Measurements from ENCODE around the gene DYDC1. TPM values are rescaled to one million over a fixed set of nuclear protein-coding genes. Genes with fewer than 3 reads are reported as not detected.

The DYDC1 gene
- total RNA-seq, 1 donor from 2014 or later, result not detected

GRCh38 chr10:80380185-80380584, 23.6 kb upstream of the DYDC1 start:
- Histone ChIP-seq H3K9me3 (replicated peaks) (no peaks in the 10 kb centered on the region), H3K4me1 (peaks cover 6% of the 10 kb centered on the region), H3K27me3 (ENCODE audit: low read depth) (peaks cover 4% of the 10 kb centered on the region), H3K4me3 (no peak overlapping the region), H3K36me3 (no peaks in the 10 kb centered on the region), H3K27ac (replicated peaks) (no peak overlapping the region)
- DNase-seq, result no peak
- intact Hi-C loops (cut with micrococcal nuclease), result loop anchor here (5.0 kb wide), 1 partner anchor 122 kb away; no protein-coding TSS in a partner anchor
- TF ChIP-seq CTCF (IDR thresholded peaks at IDR 0.05; ENCODE audit: borderline replicate concordance), result no peak

GRCh38 chr10:80379701-80380100, 23.1 kb upstream of the DYDC1 start:
- peaks cover 6% of the 10 kb centered on the region for H3K27me3 ChIP-seq (ENCODE audit: low read depth)
- no peak for DNase-seq
- H3K27ac ChIP-seq (replicated peaks), result no peak overlapping the region
- no peak overlapping the region for H3K4me3 ChIP-seq
- no peak for TF ChIP-seq CTCF (IDR thresholded peaks at IDR 0.05; ENCODE audit: borderline replicate concordance)
- peaks cover 6% of the 10 kb centered on the region for H3K4me1 ChIP-seq
- intact Hi-C loops (cut with micrococcal nuclease), result loop anchor here (5.0 kb wide), 1 partner anchor 123 kb away; no protein-coding TSS in a partner anchor
- no peaks in the 10 kb centered on the region for H3K36me3 ChIP-seq
- H3K9me3 ChIP-seq (replicated peaks), result no peaks in the 10 kb centered on the region

GRCh38 chr10:80373502-80373901, 16.9 kb upstream of the DYDC1 start:
- no peaks in the 10 kb centered on the region for H3K9me3 ChIP-seq (replicated peaks)
- H3K4me1 ChIP-seq, result no peaks in the 10 kb centered on the region
- no peak for DNase-seq
- peaks cover 11% of the 10 kb centered on the region for H3K27me3 ChIP-seq (ENCODE audit: low read depth)
- no peak for TF ChIP-seq CTCF (IDR thresholded peaks at IDR 0.05; ENCODE audit: borderline replicate concordance)
- H3K4me3 ChIP-seq, result no peak overlapping the region
- H3K27ac ChIP-seq (replicated peaks), result no peak overlapping the region
- H3K36me3 ChIP-seq, result no peaks in the 10 kb centered on the region
- intact Hi-C loops (cut with micrococcal nuclease), result no loop called here

- H3K27ac ChIP-seq (replicated peaks), result no peak overlapping the region
- H3K27me3 ChIP-seq (ENCODE audit: low read depth), result peaks cover 11% of the 10 kb centered on the region
- intact Hi-C loops (cut with micrococcal nuclease), result no loop called here
- H3K4me1 ChIP-seq, result no peaks in the 10 kb centered on the region
- no peak overlapping the region for H3K4me3 ChIP-seq
- DNase-seq, result no peak
- H3K36me3 ChIP-seq, result no peaks in the 10 kb centered on the region
- H3K9me3 ChIP-seq (replicated peaks), result peaks cover 6% of the 10 kb centered on the region
- no peak for TF ChIP-seq CTCF (IDR thresholded peaks at IDR 0.05; ENCODE audit: borderline replicate concordance)
Observed at GRCh38 chr10:80372675-80373074, 16.1 kb upstream of the DYDC1 start.

- Histone ChIP-seq H3K36me3 (peaks cover 5% of the 10 kb centered on the region), H3K4me1 (no peaks in the 10 kb centered on the region), H3K27me3 (ENCODE audit: low read depth) (peaks cover 15% of the 10 kb centered on the region), H3K27ac (replicated peaks) (no peak overlapping the region), H3K9me3 (replicated peaks) (peaks cover 18% of the 10 kb centered on the region), H3K4me3 (no peak overlapping the region)
- no peak for DNase-seq
- TF ChIP-seq CTCF (IDR thresholded peaks at IDR 0.05; ENCODE audit: borderline replicate concordance), result no peak
- intact Hi-C loops (cut with micrococcal nuclease), result no loop called here
Observed at GRCh38 chr10:80371467-80371866, 14.9 kb upstream of the DYDC1 start.

All from left ventricle myocardium inferior (tissue), 1 donor.